Panc1 (cell line): ENCODE data around the gene TADA2B. TPM values are rescaled to one million over a fixed set of nuclear protein-coding genes. Genes with fewer than 3 reads are reported as not detected.

Experiments
- ATAC-seq: fragments of 200-7000 bp; cut with Tn5 transposase; 2 replicates; pipeline ENCODE4 v1.9.1; 2020; ENCODE audit warnings: mild to moderate bottlenecking, moderate library complexity
- BruUV-seq: library from RNA; stranded (reverse); fragments of 400-500 nt; replicated peaks from 2 replicates; lab custom pipeline; 2021; lab: Mats Ljungman, UMichigan
- CTCF ChIA-PET: fragments of 300-600 bp; sonication (Branson Sonifier 250); formaldehyde crosslinking; loops from one replicate; lab custom pipeline; 2022; ENCODE audit warnings: antibody characterized with exemption; lab: Charles Lee
- POLR2A ChIA-PET: fragments of 300-600 bp; sonication (Branson Sonifier 250); formaldehyde crosslinking; loops from one replicate; lab custom pipeline; 2022; ENCODE audit warnings: antibody characterized with exemption; lab: Charles Lee
- DNase-seq: peaks from one replicate; pipeline ENCODE4 v3.0.0-alpha.2; 2010; ENCODE audit warnings: low read depth, low spot score
- H3K27ac ChIP-seq: 2 replicates; pipeline ENCODE4 v1.5.1; 2011; ENCODE audit warnings: mild to moderate bottlenecking, low read length, inconsistent platforms
- H3K27me3 ChIP-seq: fragments of 200-500 bp; sonication (Bioruptor generic); 2 replicates; pipeline ENCODE4 v1.6.0; 2014; ENCODE audit warnings: low read length, inconsistent platforms; ENCODE audit not compliant: control insufficient read depth, insufficient read depth
- H3K36me3 ChIP-seq: fragments of 200-500 bp; sonication (Bioruptor generic); 2 replicates; pipeline ENCODE4 v1.5.1; 2014; ENCODE audit warnings: inconsistent platforms, mild to moderate bottlenecking, low read length, moderate library complexity; ENCODE audit not compliant: control insufficient read depth, insufficient read depth
- H3K4me1 ChIP-seq: 2 replicates; pipeline ENCODE4 v1.5.1; 2011; ENCODE audit warnings: inconsistent platforms, mild to moderate bottlenecking, low read length, moderate library complexity; ENCODE audit not compliant: control insufficient read depth, insufficient read depth
- H3K4me3 ChIP-seq, 2 experiments: 2 replicates each; pipeline ENCODE4 v1.5.1; 2011 to 2012; ENCODE audit warnings: low read depth in 2 of 2, low read length in 2 of 2, mild to moderate bottlenecking in 2 of 2, inconsistent platforms in 1 of 2, moderate library complexity in 1 of 2
- H3K9me3 ChIP-seq: fragments of 200-500 bp; sonication (Bioruptor generic); 2 replicates; pipeline ENCODE4 v1.5.1; 2014; ENCODE audit warnings: low read depth, mild to moderate bottlenecking, inconsistent platforms, low read length, moderate library complexity; ENCODE audit not compliant: control insufficient read depth, insufficient read depth
- POLR2AphosphoS5 ChIP-seq: IDR thresholded peaks from 2 replicates; pipeline ENCODE4 v1.6.1; 2012; ENCODE audit warnings: mild to moderate bottlenecking, low read depth, low read length, moderate library complexity
- SIN3A ChIP-seq: IDR thresholded peaks from 2 replicates; pipeline ENCODE4 v1.6.1; 2012; ENCODE audit warnings: low read depth, mild to moderate bottlenecking, low read length, moderate library complexity, borderline replicate concordance; ENCODE audit not compliant: insufficient read depth
- TCF7L2 ChIP-seq: IDR thresholded peaks from 2 replicates; pipeline ENCODE4 v1.6.1; 2011; ENCODE audit warnings: mild to moderate bottlenecking, low read depth, low read length, inconsistent platforms
- in situ Hi-C: cut with HindIII; loops from 2 replicates; pipeline ENCODE4 v1.10.0; 2016; ENCODE audit warnings: low sequenced_read_pairs, low pct_unique_long_range_greater_than_20kb
- intact Hi-C: fragments of 100-400 bp; cut with micrococcal nuclease; formaldehyde crosslinking; loops from one replicate; pipeline ENCODE4 v1.10.0; 2022; ENCODE audit not compliant: unreplicated experiment
- total RNA-seq: library from RNA; stranded (reverse); gene quantifications from one replicate; pipeline ENCODE4 v1.2.1, GENCODE V29; 2021; ENCODE audit not compliant: unreplicated experiment
- TF ChIP-seq, protein P1 (sequence below), 2 experiments: IDR thresholded peaks; 2 replicates each; pipeline ENCODE4 v1.6.1; 2011 to 2012; ENCODE audit warnings: low read depth in 2 of 2, control low read depth in 1 of 2, low read length in 1 of 2, mild to moderate bottlenecking in 1 of 2, moderate library complexity in 1 of 2; ENCODE audit not compliant: insufficient read depth in 1 of 2
- TF ChIP-seq, protein P2 (sequence below): fragments of 450-650 bp; IDR thresholded peaks from 2 replicates; pipeline ENCODE4 v1.5.1; 2017; ENCODE audit warnings: mild to moderate bottlenecking

TADA2B gene
- total RNA-seq, 1 experiment from 2014 or later: 17.6 TPM

DNA sequence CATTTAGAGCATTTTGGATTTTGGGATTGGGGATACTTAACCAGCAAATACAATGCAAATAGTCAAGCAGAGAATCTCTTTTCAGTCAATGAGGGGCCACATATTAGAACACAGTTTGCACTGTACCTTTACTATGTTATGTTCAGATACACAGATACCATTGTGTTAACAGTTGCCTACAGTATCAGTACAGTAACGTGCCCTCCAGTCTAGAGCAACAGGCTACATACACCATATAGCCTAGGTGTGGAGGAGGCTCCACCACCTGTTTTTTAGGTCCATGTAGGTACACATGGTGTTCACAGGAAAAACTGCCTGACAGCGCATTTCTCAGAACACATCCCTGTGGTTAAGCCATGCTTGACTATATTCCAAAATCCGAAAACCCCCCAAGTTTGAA lies 15.6 kb downstream of the TADA2B start:
- no TSS peak for BruUV-seq
- Histone ChIP-seq H3K27me3 (no peaks in the 10 kb centered on the region), H3K27ac (no peak overlapping the region), H3K4me3 (no peak overlapping the region), H3K9me3 (no peaks in the 10 kb centered on the region), H3K4me1 (no peaks in the 10 kb centered on the region), H3K36me3 (peaks cover 11% of the 10 kb centered on the region)
- DNase-seq (no peak), ATAC-seq (peak; percentile 44; the same call in 1 of the 2 replicates)
- TF ChIP-seq, protein P1, sequence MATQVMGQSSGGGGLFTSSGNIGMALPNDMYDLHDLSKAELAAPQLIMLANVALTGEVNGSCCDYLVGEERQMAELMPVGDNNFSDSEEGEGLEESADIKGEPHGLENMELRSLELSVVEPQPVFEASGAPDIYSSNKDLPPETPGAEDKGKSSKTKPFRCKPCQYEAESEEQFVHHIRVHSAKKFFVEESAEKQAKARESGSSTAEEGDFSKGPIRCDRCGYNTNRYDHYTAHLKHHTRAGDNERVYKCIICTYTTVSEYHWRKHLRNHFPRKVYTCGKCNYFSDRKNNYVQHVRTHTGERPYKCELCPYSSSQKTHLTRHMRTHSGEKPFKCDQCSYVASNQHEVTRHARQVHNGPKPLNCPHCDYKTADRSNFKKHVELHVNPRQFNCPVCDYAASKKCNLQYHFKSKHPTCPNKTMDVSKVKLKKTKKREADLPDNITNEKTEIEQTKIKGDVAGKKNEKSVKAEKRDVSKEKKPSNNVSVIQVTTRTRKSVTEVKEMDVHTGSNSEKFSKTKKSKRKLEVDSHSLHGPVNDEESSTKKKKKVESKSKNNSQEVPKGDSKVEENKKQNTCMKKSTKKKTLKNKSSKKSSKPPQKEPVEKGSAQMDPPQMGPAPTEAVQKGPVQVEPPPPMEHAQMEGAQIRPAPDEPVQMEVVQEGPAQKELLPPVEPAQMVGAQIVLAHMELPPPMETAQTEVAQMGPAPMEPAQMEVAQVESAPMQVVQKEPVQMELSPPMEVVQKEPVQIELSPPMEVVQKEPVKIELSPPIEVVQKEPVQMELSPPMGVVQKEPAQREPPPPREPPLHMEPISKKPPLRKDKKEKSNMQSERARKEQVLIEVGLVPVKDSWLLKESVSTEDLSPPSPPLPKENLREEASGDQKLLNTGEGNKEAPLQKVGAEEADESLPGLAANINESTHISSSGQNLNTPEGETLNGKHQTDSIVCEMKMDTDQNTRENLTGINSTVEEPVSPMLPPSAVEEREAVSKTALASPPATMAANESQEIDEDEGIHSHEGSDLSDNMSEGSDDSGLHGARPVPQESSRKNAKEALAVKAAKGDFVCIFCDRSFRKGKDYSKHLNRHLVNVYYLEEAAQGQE (IDR thresholded peaks at IDR 0.05; ENCODE audit: insufficient read depth in 1 of 2, low read depth in 2 of 2, low read length in 1 of 2): no peak
- TF ChIP-seq TCF7L2 (no peak), POLR2AphosphoS5 (no peak), SIN3A (no peak)
- TF ChIP-seq, protein P2, sequence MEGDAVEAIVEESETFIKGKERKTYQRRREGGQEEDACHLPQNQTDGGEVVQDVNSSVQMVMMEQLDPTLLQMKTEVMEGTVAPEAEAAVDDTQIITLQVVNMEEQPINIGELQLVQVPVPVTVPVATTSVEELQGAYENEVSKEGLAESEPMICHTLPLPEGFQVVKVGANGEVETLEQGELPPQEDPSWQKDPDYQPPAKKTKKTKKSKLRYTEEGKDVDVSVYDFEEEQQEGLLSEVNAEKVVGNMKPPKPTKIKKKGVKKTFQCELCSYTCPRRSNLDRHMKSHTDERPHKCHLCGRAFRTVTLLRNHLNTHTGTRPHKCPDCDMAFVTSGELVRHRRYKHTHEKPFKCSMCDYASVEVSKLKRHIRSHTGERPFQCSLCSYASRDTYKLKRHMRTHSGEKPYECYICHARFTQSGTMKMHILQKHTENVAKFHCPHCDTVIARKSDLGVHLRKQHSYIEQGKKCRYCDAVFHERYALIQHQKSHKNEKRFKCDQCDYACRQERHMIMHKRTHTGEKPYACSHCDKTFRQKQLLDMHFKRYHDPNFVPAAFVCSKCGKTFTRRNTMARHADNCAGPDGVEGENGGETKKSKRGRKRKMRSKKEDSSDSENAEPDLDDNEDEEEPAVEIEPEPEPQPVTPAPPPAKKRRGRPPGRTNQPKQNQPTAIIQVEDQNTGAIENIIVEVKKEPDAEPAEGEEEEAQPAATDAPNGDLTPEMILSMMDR: no peak
- in situ Hi-C loops (no loop called here), intact Hi-C loops (no loop called here)
- ChIA-PET POLR2A (no interaction called here), CTCF (no interaction called here)

DNA sequence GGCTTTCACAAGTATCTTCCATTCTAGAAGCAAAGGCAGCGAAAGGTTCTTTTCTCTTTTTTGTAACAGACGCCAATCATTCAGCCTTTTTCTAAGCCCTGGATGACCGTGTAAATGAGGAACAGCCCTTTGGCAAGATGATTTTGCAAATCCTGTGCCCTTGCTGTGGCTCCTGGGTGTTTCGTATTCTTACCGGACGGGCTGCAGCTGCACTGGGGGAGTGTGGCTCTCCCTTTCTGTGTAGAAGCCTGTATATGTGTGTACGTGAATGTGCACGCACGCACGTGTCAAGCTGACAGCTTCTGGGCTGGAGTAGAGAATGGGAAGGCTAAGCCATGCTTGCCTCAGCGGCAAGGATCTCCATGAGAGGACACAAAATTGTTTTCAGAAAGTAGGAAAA lies 16.5 kb downstream of the TADA2B start:
- no peak for DNase-seq
- POLR2A ChIA-PET: no interaction called here
- CTCF ChIA-PET: no interaction called here
- H3K4me1 ChIP-seq: no peaks in the 10 kb centered on the region
- no peak overlapping the region for H3K27ac ChIP-seq
- TF ChIP-seq TCF7L2 (no peak), POLR2AphosphoS5 (peak; percentile 1; the same call in 1 of the 2 replicates)
- H3K4me3 ChIP-seq: no peak overlapping the region
- peaks cover 11% of the 10 kb centered on the region for H3K36me3 ChIP-seq
- ATAC-seq: no peak
- in situ Hi-C loops (no loop called here), intact Hi-C loops (no loop called here)
- no peaks in the 10 kb centered on the region for H3K9me3 ChIP-seq
- BruUV-seq: no TSS peak
- no peaks in the 10 kb centered on the region for H3K27me3 ChIP-seq

DNA sequence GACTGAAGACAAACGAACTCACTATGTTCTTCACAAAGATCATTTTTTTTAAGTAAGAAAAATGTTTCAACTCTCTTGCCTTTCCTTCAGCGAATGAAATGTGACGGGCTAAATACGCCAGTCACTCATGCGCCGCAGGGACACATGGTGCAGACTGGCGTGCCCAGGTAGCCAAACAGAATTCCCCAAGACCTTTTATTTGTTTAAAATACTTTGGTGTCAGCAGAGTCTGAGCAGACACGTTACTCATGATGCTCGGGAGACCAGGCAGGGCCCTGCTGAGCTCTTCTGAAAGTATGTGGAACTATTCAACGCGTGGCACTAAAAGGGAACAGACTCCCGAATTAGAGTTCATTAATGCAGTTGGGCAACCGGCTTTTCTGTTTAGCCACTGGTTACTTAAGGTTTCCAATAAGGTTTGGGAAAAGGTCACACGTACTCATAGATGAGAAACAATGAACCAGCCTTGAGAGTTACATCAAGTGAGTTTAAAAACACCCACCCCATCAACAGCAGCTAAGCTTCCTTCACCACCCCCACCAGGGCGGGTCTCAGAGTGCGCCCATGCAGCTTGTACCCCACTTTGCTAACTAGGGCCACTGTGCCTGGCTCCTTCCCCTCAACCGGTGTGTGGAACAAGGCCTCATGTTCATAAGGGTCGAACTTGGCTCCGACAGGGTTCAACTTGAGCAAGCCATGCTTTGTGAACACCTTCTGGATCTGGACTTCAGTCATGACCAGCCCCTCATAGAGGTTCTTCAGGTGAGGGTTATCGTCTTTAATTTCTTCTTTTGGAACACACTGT lies 17.4 kb downstream of the TADA2B start:
- in situ Hi-C loops (no loop called here), intact Hi-C loops (no loop called here)
- Histone ChIP-seq H3K9me3 (no peaks in the 10 kb centered on the region), H3K27me3 (no peaks in the 10 kb centered on the region), H3K4me1 (no peaks in the 10 kb centered on the region), H3K27ac (no peak overlapping the region), H3K36me3 (peaks cover 11% of the 10 kb centered on the region), H3K4me3 (no peak overlapping the region)
- BruUV-seq: TSS peak; percentile 12
- ChIA-PET CTCF (no interaction called here), POLR2A (no interaction called here)
- ATAC-seq (no peak), DNase-seq (no peak)
- TF ChIP-seq TCF7L2 (no peak), SIN3A (no peak), POLR2AphosphoS5 (no peak)
- TF ChIP-seq, protein P1 (IDR thresholded peaks at IDR 0.05; ENCODE audit: insufficient read depth in 1 of 2, low read depth in 2 of 2, low read length in 1 of 2): no peak
- TF ChIP-seq, protein P2: no peak
